Loucy (cell line): Measurements from ENCODE around the gene EIF4G3.

ENCODE experiments used
- H2AFZ ChIP-seq: fragments of 200-600 bp; sonication (generic); 2 replicates; pipeline ENCODE4 v1.6.0; 2016; ENCODE audit warnings: antibody characterized with exemption, mild to moderate bottlenecking, low read length, moderate library complexity
- H3F3A ChIP-seq: fragments of 200-600 bp; 2 replicates; pipeline ENCODE4 v1.6.0; 2016; ENCODE audit warnings: antibody characterized with exemption, low read depth, mild to moderate bottlenecking
- H3K27me3 ChIP-seq: fragments of 200-600 bp; sonication (generic); 2 replicates; pipeline ENCODE4 v1.6.1; 2014; ENCODE audit warnings: low read length, mild to moderate bottlenecking; ENCODE audit not compliant: insufficient read depth, poor library complexity, severe bottlenecking
- H3K36me3 ChIP-seq: fragments of 200-600 bp; sonication (generic); 2 replicates; pipeline ENCODE4 v1.6.1; 2016; ENCODE audit warnings: low read length; ENCODE audit not compliant: insufficient read depth
- H3K4me1 ChIP-seq: fragments of 200-600 bp; sonication (generic); 2 replicates; pipeline ENCODE4 v1.5.1; 2014; ENCODE audit warnings: low read length, mild to moderate bottlenecking; ENCODE audit not compliant: insufficient read depth, poor library complexity, severe bottlenecking
- H3K4me2 ChIP-seq: fragments of 200-600 bp; sonication (generic); 2 replicates; pipeline ENCODE4 v1.6.0; 2014; ENCODE audit warnings: antibody characterized with exemption, low read length, low read depth, mild to moderate bottlenecking; ENCODE audit not compliant: poor library complexity, severe bottlenecking
- H3K4me3 ChIP-seq: fragments of 200-600 bp; sonication (generic); 2 replicates; pipeline ENCODE4 v1.5.1; 2014; ENCODE audit warnings: low read length, mild to moderate bottlenecking, mixed read lengths; ENCODE audit not compliant: poor library complexity, severe bottlenecking
- H3K79me2 ChIP-seq: fragments of 200-600 bp; sonication (generic); 2 replicates; pipeline ENCODE4 v1.6.1; 2014; ENCODE audit warnings: low read length; ENCODE audit not compliant: insufficient read depth
- H3K9ac ChIP-seq: fragments of 200-600 bp; sonication (generic); 2 replicates; pipeline ENCODE4 v1.6.0; 2014; ENCODE audit warnings: mild to moderate bottlenecking, low read depth, low read length, moderate library complexity; ENCODE audit not compliant: poor library complexity, severe bottlenecking
- H3K9me2 ChIP-seq: fragments of 200-600 bp; sonication (generic); replicated peaks from 2 replicates; pipeline ENCODE4 v1.6.1; 2016; ENCODE audit warnings: low read depth, low read length, mixed read lengths
- H3K9me3 ChIP-seq: fragments of 200-600 bp; sonication (generic); 2 replicates; pipeline ENCODE4 v1.6.1; 2014; ENCODE audit warnings: mild to moderate bottlenecking, antibody characterized with exemption, low read length, low read depth; ENCODE audit not compliant: insufficient read depth
- H4K20me1 ChIP-seq: fragments of 200-600 bp; sonication (generic); 2 replicates; pipeline ENCODE4 v1.6.0; 2014; ENCODE audit warnings: antibody characterized with exemption, low read length, mild to moderate bottlenecking; ENCODE audit not compliant: insufficient read depth, poor library complexity, severe bottlenecking
- EZH2phosphoT487 ChIP-seq: fragments of 200-600 bp; IDR thresholded peaks from 2 replicates; pipeline ENCODE4 v1.6.1; 2018; ENCODE audit warnings: antibody characterized with exemption, mild to moderate bottlenecking, moderate library complexity, borderline replicate concordance
- TF ChIP-seq, protein P1 (sequence below): fragments of 200-600 bp; sonication (generic); conservative IDR thresholded peaks from 2 replicates; pipeline ENCODE4 v1.5.1; 2014; ENCODE audit warnings: mild to moderate bottlenecking, antibody characterized with exemption, low read length

Gene EIF4G3

DNA sequence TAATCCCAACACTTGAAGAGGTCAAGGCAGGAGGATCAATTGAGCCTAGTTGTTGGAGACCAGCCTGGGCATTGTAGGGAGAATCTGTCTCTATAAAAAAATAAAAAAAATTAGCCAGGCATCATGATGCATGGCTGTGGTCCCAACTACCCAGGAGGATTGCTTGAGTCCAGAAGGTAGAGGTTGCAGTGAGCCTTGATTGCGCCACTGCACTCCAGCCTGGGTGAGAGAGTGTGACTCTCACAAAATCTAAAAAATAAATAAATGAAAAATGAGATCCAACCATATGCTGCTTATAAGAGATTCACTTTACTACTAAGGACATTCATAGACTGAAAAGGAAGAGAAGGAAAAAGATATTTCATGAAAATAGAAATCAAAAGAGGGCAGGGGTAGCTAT, 342.5 kb downstream of the EIF4G3 start:
- Histone ChIP-seq H3K27me3 (no peaks in the 10 kb centered on the region), H3K9ac (no peak overlapping the region), H4K20me1 (no peaks in the 10 kb centered on the region), H3K9me3 (no peaks in the 10 kb centered on the region), H3K4me2 (no peak overlapping the region), H3K4me1 (peaks cover 11% of the 10 kb centered on the region), H3K4me3 (no peak overlapping the region), H3K9me2 (no peaks in the 10 kb centered on the region), H3F3A (no peaks in the 10 kb centered on the region), H3K36me3 (no peaks in the 10 kb centered on the region), H2AFZ (no peak overlapping the region), H3K79me2 (no peaks in the 10 kb centered on the region)
- no peak for TF ChIP-seq EZH2phosphoT487
- TF ChIP-seq, protein P1, sequence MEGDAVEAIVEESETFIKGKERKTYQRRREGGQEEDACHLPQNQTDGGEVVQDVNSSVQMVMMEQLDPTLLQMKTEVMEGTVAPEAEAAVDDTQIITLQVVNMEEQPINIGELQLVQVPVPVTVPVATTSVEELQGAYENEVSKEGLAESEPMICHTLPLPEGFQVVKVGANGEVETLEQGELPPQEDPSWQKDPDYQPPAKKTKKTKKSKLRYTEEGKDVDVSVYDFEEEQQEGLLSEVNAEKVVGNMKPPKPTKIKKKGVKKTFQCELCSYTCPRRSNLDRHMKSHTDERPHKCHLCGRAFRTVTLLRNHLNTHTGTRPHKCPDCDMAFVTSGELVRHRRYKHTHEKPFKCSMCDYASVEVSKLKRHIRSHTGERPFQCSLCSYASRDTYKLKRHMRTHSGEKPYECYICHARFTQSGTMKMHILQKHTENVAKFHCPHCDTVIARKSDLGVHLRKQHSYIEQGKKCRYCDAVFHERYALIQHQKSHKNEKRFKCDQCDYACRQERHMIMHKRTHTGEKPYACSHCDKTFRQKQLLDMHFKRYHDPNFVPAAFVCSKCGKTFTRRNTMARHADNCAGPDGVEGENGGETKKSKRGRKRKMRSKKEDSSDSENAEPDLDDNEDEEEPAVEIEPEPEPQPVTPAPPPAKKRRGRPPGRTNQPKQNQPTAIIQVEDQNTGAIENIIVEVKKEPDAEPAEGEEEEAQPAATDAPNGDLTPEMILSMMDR, result no peak

DNA sequence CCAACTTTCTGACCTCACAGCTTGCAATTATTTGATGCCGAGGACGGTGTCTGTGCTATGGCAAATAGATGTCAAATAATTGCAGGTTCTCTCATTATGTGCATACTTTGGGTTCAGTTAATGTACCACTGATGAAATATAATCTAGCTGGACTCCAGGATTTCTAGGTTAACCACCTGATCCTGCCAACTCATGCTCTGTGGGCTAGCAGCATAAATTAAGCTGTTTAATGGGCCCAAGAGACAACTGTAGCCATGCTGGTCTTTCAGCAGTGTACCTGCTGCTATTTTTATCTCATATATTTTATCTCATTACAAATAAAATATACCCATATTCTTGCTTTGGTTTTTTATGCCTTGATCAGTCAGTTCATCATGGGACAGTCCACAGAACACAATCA, 346.3 kb downstream of the EIF4G3 start:
- no peak for TF ChIP-seq EZH2phosphoT487
- TF ChIP-seq, protein P1, result no peak
- no peak overlapping the region for H3K4me3 ChIP-seq
- H2AFZ ChIP-seq, result no peak overlapping the region
- H3K9me2 ChIP-seq, result no peaks in the 10 kb centered on the region
- no peaks in the 10 kb centered on the region for H3K9me3 ChIP-seq
- H3K9ac ChIP-seq, result no peak overlapping the region
- peak overlapping the region; percentile 39 for H3K4me2 ChIP-seq
- no peaks in the 10 kb centered on the region for H3K27me3 ChIP-seq
- H4K20me1 ChIP-seq, result no peaks in the 10 kb centered on the region
- peaks cover 19% of the 10 kb centered on the region; the same call in 1 of the 2 replicates for H3K36me3 ChIP-seq
- H3F3A ChIP-seq, result no peaks in the 10 kb centered on the region
- H3K4me1 ChIP-seq, result peaks cover 11% of the 10 kb centered on the region
- H3K79me2 ChIP-seq, result no peaks in the 10 kb centered on the region

DNA sequence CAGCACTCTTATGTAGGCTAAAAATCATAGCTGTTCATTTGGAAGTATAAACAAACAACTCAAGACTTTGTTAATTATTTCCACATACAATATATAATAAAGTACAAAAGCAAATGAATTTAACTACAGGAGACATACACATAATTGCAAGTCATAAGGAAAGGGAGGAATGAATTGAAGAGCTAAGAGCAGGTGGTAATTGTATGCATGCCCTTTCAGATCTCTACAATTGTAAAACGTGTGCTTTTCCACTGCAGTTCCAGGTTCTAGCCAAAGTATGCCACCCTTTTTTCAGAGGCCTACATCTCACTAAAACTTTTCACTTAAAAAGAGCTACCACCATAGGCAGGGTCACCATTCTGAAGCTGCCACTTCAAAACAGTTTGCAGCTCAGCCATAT, 346.8 kb downstream of the EIF4G3 start:
- peak overlapping the region; percentile 39 for H3K4me2 ChIP-seq
- H3K27me3 ChIP-seq, result no peaks in the 10 kb centered on the region
- H3K9ac ChIP-seq, result no peak overlapping the region
- no peaks in the 10 kb centered on the region for H4K20me1 ChIP-seq
- no peaks in the 10 kb centered on the region for H3K79me2 ChIP-seq
- peaks cover 19% of the 10 kb centered on the region; the same call in 1 of the 2 replicates for H3K36me3 ChIP-seq
- peaks cover 11% of the 10 kb centered on the region for H3K4me1 ChIP-seq
- no peak overlapping the region for H2AFZ ChIP-seq
- H3K9me2 ChIP-seq, result no peaks in the 10 kb centered on the region
- TF ChIP-seq, protein P1, result no peak
- TF ChIP-seq EZH2phosphoT487, result no peak
- H3K9me3 ChIP-seq, result no peaks in the 10 kb centered on the region
- H3F3A ChIP-seq, result no peaks in the 10 kb centered on the region
- H3K4me3 ChIP-seq, result no peak overlapping the region
